GM18508 (cell line): ENCODE measurements around the gene DHRS2.
"Not testable (repeated sequence)": the region's sequence is repeated elsewhere in the genome, so short reads cannot be mapped to it uniquely, and the experiment has no call there.

Experiments
- ATAC-seq: cut with Tn5 transposase; IDR thresholded peaks from one replicate; pipeline ENCODE4 v1.9.1; 2021; ENCODE audit warnings: moderate number of reproducible peaks; ENCODE audit not compliant: insufficient read depth, unreplicated experiment

DHRS2 gene

DNA sequence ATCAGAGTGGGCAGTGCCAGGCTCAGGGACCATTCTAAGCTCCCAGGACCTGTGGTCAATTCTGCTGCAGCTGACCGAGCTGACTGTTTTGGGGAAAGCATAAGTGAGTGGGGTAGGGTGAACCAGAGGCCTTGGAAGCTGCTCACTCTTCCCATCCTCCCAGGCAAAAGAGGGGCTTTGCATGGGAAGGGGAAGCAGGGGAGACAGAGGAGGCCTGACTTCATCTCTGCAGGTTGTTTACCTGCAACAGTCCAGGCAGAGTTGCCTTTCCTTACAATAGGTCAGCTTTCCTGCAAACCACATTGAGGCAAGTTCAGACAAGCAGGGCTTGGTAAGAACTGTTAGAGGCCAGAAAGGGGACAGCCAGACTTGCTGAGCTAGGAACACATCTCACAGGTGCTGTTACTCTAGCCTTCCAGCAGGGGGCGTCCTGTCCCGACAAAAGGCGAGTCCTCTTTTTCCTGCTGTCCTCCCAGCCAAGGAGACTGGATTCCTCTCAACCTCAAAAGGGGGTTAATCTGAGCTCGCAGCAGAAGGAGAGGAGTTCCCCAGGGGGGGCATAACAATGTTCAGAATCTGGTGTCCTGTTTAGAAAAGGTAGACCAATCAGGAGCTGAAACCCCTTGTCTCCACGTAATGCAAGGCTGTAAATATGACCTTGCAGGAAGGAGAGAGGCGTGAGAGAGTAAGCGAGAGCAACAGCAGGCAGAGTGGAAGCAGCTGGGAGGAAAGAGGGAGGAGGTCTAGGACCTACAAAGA lies 4.3 kb upstream of the DHRS2 start:
- no peak for ATAC-seq

DNA sequence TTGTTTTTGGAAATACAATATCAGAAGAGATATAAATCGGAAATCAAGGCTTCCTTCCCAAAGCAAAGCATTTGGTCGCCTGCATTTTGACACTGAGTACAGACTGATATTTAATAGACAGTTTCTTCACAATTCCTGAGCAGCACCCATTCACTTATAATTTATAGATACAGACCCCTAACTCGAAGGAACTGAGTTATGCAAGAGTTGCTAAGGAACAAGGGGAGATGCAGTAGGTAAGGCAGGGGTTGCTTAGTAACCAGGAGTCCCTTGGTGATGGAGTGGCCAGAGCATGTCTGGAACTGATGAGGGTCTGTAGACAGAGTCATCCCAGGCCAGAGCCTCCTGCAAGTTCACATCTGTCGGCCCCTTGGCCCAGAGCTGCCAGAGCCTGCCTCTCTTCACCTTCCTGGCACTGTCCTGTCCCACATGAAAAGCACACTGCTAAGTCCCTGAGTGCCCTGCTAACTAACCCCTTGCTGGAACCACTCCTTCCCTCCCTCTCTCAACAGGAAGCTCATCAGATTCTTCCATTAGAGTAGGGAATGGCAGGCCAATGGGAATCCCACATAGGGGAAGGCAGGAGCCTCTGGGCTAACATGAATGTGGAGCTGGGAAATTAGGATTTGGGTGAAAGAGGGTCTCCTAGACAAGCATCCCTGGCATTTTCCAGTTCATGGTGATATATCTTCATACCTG lies 3.6 kb upstream of the DHRS2 start:
- no peak for ATAC-seq

DNA sequence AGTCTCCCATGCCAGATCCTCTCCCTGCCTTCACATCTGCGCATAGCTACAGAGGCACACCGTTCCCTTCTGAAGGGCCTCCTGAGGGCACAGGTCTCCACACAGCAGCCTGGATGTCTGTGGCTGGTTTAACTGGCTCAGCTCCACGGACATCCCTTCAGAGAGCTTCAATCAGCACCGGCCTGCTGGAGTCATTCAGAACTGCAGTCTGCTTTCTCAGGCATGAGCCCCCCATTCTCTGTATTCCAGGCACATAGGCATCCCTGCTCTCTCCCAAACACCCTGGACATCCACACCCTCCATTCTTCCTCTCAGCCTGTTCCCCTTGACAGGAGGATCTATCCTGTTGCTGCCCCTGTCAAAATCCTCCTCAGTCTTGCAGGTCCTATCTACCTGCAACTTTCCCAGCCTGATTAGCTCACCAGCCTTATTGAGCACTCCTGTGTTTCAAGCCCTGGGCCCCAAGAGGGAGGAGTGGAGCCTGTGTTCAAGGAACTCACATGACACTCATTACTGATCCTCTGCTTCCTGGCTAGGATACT lies 2.9 kb upstream of the DHRS2 start:
- ATAC-seq, result no peak

DNA sequence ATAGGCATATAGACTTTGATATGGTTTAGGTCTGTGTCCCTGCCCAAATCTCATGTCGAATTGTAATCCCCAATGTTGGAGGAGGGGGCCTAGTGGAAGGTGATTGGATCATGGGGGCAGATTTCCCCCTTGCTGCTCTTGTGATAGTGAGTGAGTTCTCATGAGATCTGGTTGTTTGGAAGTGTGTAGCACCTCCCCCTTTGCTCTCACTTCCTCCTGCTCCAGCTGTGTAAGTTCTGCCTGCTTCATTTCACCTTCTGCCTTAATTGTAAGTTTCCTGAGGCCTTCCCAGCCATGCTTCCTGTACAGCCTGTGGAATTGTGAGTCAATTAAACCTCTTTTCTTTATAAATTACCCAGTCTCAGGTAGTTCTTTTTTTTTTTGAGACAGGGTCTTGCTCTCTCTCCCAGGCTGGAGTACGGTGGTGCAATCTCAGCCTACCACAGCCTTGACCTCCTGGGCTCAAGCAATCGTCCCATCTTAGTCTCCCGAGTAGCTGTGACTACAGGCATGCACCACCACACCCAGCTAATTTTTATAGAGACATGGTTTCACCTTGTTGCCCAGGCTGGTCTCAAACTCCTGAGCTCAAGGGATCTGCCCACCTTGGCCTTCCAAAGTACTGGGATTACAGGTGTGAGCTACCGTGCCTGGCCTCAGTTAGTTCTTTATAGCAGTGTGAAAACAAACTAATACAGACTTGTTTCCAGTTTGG lies 1.3 kb upstream of the DHRS2 start:
- not testable (repeated sequence) for ATAC-seq

DNA sequence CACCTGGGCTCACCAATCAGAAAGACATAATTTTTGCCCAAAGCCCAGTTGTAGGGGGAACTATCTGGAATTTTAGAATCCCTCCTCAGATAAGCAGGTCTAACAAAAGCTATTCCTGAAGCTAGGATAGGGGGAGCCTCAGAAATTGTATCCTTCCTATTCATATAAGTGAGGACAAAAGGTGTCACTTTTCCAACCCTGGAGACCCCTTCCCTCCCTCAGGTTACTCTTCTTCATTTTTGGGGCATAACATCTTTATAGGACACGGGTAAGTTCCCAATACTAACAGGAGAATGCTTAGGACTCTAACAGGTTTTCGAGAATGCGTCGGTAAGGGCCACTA lies 1.1 kb downstream of the DHRS2 start:
- ATAC-seq, result not testable (repeated sequence)

DNA sequence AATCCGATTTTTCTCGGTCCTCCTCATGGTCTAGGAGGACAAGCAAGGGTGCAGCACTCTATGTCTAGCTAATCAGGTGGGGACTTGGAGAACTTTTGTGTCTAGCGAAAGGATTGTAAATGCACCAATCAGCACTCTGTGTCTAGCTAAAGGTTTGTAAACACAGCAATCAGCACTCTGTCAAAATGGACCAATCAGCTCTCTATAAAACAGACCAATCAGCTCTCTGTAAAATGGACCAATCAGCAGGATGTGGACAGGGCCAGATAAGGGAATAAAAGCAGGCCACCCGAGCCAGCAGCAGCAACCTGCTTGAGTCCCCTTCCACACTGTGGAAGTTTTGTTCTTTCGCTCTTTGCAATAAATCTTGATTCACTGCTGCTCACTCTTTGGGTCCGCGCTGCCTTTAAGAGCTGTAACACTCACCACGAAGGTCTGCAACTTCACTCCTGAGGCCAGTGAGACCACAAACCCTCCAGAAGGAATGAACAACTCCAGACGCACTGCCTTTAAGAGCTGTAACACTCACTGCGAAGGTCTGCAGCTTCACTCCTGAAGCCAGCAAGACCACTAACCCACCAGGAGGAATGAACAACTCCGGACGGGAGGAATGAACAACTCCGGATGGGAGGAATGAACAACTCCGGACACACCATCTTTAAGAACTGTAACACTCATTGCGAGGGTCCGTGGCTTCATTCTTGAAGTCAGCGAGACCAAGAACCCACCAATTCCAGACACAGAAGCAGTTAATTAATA lies 1.7 kb downstream of the DHRS2 start:
- not testable (repeated sequence) for ATAC-seq

DNA sequence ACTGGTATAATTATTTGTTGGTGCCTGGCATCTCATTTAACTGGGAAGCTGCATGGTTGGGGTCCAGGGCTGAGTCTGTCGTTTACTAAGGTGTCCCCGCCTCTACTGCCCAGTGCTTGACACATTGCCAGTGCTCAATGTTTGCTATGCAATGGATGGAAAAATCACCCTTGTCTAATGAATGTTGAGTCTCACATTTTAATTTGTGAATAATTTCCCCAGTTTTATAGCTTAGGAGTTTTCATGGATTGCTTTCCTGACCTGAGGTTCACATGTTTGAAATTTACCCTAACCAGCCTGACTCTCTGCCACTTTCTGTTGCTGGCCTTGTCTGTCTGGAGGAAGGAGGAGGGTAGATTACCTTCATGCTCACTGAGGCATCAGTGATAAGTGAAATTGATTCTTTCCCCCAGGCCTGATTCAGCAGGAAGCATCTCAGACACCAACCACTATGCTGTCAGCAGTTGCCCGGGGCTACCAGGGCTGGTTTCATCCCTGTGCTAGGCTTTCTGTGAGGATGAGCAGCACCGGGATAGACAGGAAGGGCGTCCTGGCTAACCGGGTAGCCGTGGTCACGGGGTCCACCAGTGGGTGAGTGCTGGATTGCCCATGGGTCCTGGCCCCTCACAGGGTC lies 2.4 kb downstream of the DHRS2 start:
- no peak for ATAC-seq

DNA sequence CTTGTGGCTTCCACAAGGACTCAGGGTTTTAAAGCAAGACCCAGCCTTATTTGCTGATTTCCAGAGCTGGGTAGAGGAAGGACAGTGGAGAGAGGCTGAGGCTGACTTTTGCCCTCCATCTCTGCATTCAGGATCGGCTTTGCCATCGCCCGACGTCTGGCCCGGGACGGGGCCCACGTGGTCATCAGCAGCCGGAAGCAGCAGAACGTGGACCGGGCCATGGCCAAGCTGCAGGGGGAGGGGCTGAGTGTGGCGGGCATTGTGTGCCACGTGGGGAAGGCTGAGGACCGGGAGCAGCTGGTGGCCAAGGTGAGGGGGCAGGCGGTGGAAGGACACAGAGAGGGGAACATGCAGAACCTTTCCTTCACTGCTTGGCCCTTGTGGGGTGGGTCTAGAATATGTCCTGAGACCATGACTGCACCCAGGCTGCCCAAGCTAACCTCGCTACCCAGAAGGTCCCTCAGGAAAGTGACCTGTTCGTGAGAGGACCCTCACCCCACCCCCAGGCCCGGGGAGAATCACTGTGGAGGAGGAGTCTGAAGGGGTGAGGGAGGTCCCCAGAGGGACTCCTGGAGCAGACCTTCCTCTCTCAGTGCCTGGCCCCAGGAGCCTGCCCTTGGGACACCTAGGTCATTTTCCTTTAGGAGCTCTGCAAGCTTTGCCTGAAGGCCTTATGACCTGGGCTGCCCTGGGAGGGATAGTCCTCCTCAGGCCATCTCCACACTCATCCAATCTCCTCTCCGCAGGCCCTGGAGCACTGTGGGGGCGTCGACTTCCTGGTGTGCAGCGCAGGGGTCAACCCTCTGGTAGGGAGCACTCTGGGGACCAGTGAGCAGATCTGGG lies 3.1 kb downstream of the DHRS2 start:
- ATAC-seq, result no peak

DNA sequence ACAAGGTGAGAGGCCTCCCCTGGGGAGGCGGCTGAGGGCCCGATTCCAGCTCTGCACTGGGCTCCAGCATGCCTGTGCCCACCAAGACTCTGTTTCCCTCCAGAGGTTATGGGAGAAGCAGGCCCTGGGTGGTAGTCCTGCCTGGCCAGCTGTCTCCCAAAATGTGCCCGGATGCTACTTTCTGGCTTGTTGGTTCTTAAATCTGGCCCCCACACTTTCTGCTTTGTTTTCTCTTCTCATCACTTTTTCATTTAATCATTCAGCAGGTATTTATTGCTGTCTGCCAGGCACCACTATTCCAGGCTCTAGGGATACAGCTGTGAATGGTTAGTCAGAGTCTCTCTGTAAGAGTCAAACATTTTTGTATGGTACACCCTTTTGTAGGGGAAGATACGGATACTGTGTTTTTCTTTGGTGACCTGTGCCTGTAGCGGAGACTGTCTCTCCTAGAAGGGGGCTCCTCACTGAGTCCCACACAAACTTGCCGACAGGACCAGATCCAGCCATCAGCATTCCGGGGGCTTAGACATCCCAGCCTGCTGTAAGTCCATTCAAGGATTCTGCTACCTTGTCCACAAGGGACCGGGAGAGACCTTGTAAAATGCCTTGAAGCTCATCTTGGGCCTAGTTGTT lies 3.8 kb downstream of the DHRS2 start:
- no peak for ATAC-seq

DNA sequence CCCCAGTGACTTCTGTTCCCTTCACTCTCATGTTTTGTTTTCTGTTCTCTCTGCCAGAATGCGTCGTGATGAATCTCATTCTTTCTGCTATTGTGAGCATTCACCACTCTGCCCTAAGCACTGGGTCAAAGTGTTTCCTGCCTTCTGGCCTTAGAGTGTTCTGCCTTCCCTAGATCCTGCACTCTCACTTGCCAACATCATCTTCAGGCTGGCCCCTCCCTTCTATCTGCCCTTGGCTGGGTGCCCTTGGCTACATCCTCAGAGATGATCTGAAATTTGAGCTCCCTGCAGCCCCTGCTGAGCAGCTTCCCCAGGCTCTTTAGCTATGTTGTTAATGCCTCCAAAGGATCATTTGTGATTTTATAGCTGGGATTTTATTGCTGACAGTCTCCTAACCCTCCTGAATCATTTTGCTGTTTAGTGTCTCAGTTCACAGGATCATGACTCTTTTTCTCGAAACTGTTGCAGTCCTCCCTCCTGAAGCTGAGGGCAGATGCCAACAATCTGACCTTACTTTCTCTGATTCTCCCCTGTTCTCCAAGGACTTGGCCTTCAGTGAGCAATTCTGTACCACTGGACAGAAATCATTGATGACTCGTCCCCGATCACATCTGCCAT lies 4.5 kb downstream of the DHRS2 start:
- ATAC-seq, result no peak

DNA sequence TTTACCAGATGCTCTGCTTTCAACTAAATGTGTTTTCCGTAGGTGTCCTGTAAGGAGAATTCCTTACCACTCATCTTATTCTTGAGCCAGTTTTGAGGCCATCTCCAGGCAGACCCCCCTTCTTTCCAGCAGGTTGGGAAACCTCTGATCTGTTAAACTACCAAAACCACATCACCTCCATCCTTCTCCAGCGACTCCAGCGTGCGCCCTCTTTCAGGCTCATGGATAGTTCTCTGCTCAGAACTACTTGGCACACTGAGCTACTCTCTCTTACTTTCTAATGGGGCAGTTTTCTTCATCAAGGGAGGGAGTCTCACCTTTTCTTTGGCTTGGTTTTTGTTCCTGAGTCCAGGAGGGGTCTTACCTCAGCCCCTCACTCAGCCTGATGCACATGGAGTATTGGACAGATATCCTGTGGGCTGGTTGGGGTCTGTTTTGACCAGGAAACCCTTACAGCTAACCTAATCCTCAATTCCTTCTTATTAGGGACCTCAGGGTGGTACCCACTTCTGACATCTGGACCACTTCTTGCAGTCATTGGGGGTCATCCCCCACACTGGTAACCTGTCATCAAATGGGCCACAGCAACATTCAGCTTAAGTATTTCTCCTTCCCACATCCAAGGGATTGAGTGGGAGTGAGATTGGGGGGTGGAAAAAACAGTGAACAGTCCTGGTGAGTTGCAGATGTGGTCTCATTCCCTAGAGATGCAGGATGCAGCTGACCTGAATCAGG lies 5.2 kb downstream of the DHRS2 start:
- no peak for ATAC-seq

DNA sequence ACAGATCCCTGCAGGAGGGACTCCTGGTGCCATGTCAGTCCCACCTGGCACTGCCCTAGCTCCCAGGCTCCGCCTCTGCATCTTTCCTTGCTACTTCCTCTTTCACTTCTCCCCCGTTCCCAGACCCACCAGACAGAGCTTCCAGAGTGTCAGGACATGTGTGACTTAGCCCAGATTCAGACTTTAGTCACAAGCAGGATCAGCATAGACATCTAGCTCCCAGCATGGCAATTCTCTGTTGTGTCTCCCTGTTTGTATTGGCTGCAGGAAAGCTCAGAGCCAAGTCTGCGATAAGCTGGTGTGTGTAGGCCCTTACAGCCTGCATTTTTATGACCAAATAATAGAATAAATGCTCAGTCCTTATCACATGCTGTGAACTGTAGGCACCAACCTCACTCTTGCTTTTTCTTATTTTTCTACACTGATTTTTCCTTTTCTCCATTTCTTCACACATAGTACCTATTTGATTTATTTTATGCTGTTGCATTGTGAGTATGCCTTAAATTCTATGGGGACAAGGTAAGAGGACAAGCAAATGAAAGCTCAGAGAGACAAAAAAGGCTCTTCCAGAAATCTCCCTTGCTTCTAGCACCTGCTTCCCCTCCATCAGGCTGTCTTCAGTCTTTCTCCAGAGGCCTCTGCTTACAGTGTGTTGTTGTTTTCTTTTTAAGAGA lies 5.9 kb downstream of the DHRS2 start:
- no peak for ATAC-seq

DNA sequence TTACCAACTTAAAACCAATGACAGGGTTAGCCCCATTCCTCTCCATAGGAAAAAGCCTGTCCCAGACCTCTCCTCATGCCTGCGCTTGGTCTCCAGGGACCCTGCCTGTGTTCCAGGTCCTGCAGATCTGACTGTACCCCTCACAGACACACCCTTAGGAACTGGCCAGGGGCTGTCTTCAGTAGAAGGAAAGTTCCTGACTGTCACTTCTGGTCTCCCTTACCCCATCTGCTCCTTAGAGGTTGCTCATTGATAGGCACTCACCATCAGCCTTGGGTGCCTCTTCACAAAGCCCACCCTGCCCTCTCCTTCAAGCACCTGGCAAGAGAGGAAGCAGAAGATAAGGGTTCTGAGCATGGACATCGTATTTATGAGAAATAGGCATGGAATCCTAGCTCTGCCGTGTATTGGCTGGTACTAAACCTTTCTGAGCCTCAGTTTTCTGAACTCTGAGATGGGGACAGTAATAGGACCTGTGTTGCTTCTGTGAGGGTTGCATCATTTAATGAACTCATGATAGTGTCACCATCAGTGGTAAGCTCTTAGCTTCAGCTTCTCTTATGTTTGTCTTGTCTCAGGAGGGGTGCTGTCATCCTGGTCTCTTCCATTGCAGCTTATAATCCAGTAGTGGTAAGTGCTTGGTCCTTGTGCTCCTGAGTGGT lies 7.5 kb downstream of the DHRS2 start:
- no peak for ATAC-seq

DNA sequence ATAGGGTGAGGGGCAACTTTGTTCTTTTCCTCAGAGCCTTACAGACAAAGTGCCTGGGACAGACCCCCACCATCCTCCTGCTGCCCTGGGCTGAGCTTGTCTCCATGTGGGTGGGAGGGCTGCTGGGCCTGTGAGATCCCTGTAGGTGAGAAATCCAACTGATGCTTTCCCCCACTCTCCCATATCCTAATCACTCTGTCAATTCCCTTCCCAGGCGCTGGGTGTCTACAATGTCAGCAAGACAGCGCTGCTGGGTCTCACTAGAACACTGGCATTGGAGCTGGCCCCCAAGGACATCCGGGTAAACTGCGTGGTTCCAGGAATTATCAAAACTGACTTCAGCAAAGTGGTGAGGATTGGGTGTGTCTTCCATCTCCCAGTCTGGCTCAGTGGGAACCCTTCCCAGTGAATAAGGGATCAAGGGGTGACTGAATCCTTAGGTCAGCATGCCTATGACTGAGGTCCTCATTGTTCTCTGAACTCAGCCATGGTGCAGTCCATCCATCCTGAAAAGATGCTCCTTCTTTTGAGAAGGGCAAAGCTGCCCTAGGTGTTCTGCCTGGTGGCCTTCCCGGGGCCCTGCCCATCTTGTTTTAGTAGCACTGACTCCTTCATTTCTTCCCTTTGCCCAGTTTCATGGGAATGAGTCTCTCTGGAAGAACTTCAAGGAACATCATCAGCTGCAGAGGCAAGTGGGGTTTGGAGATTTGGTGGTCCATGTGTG lies 8.2 kb downstream of the DHRS2 start:
- ATAC-seq, result no peak

DNA sequence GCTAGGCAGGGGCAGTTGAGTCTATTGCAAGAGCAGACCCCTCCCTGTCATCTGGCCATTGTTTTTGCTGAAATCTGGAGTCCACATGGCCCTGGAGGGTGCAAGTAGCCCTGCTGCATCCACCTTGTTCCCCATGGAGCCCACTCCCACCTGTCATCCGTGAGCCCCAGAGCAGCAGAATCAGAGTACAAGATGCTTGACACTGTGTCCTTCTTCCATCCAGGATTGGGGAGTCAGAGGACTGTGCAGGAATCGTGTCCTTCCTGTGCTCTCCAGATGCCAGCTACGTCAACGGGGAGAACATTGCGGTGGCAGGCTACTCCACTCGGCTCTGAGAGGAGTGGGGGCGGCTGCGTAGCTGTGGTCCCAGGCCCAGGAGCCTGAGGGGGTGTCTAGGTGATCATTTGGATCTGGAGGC lies 8.8 kb downstream of the DHRS2 start:
- ATAC-seq, result no peak

DNA sequence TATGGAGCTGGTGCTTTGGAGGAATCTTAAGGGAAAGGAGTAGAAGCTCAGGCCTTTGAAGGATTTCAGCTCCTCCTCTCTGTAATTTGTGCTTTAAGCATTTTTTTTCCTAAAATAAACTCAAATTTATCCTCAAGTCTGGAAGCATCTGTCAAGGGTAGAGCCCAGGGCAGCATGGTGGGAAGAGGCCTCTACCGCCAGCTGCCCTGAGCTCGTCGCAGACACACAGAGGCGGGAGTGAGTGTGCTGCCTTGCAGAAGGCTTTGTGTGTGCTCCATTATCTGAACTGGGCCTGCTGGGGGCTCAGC lies 9.3 kb downstream of the DHRS2 start:
- no peak for ATAC-seq
